Calu3 (cell line): ENCODE data around the gene CPSF4L. TPM values are rescaled to one million over a fixed set of nuclear protein-coding genes. Genes with fewer than 3 reads are reported as not detected.

Experiments
- BruUV-seq: library from RNA; stranded (reverse); fragments of 400-500 nt; replicated peaks from 2 replicates; lab custom pipeline; 2021; lab: Mats Ljungman, UMichigan
- CTCF ChIA-PET: fragments of 300-600 bp; sonication (Branson Sonifier 250); formaldehyde crosslinking; loops from one replicate; lab custom pipeline; 2022; ENCODE audit warnings: antibody characterized with exemption; lab: Charles Lee
- DNase-seq: peaks from one replicate; pipeline ENCODE4 v3.0.0; 2022
- H3K27ac Mint-ChIP-seq: one replicate; pipeline ENCODE4 v1.8.0; 2022; ENCODE audit warnings: mixed read lengths; ENCODE audit not compliant: unreplicated experiment
- H3K27me3 Mint-ChIP-seq: one replicate; pipeline ENCODE4 v1.8.0; 2022; ENCODE audit warnings: mixed read lengths; ENCODE audit not compliant: unreplicated experiment
- H3K36me3 Mint-ChIP-seq: one replicate; pipeline ENCODE4 v1.8.0; 2022; ENCODE audit warnings: mild to moderate bottlenecking, moderate library complexity, mixed read lengths; ENCODE audit not compliant: insufficient read depth, unreplicated experiment
- H3K4me1 Mint-ChIP-seq: one replicate; pipeline ENCODE4 v1.8.0; 2022; ENCODE audit warnings: mild to moderate bottlenecking, low read depth, mixed read lengths; ENCODE audit not compliant: unreplicated experiment
- H3K4me3 Mint-ChIP-seq: one replicate; pipeline ENCODE4 v1.8.0; 2022; ENCODE audit warnings: mild to moderate bottlenecking, low read depth, moderate library complexity, mixed read lengths; ENCODE audit not compliant: unreplicated experiment
- H3K9me3 Mint-ChIP-seq: one replicate; pipeline ENCODE4 v1.8.0; 2022; ENCODE audit warnings: low read depth, mixed read lengths; ENCODE audit not compliant: unreplicated experiment
- intact Hi-C: fragments of 100-400 bp; cut with micrococcal nuclease; formaldehyde crosslinking; loops from one replicate; pipeline ENCODE4 v1.10.0; 2022; ENCODE audit not compliant: unreplicated experiment
- total RNA-seq: library from RNA; stranded (reverse); gene quantifications from 2 replicates; pipeline ENCODE4 v1.2.3, GENCODE V29; 2022
- TF ChIP-seq, protein P1 (sequence below): fragments of 200-600 bp; IDR thresholded peaks from one replicate; pipeline ENCODE4 v1.8.0; 2022; ENCODE audit warnings: antibody characterized with exemption; ENCODE audit not compliant: unreplicated experiment

Gene CPSF4L
- total RNA-seq, 1 experiment from 2014 or later, result not detected

- Mint-ChIP-seq H3K36me3 (peaks cover 39% of the 10 kb centered on the region), H3K27me3 (no peaks in the 10 kb centered on the region), H3K4me1 (peaks cover 52% of the 10 kb centered on the region), H3K9me3 (no peaks in the 10 kb centered on the region), H3K4me3 (peak overlapping the region; percentile 97), H3K27ac (no peak overlapping the region)
- intact Hi-C loops, result no loop called here
- no peak for DNase-seq
- BruUV-seq, result no TSS peak
- CTCF ChIA-PET, result no interaction called here
- TF ChIP-seq, protein P1, sequence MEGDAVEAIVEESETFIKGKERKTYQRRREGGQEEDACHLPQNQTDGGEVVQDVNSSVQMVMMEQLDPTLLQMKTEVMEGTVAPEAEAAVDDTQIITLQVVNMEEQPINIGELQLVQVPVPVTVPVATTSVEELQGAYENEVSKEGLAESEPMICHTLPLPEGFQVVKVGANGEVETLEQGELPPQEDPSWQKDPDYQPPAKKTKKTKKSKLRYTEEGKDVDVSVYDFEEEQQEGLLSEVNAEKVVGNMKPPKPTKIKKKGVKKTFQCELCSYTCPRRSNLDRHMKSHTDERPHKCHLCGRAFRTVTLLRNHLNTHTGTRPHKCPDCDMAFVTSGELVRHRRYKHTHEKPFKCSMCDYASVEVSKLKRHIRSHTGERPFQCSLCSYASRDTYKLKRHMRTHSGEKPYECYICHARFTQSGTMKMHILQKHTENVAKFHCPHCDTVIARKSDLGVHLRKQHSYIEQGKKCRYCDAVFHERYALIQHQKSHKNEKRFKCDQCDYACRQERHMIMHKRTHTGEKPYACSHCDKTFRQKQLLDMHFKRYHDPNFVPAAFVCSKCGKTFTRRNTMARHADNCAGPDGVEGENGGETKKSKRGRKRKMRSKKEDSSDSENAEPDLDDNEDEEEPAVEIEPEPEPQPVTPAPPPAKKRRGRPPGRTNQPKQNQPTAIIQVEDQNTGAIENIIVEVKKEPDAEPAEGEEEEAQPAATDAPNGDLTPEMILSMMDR, result no peak
Measured at GRCh38 chr17:73230088-73230487, 31.6 kb downstream of the CPSF4L start.

- H3K27ac Mint-ChIP-seq, result peak overlapping the region; percentile 27
- peaks cover 39% of the 10 kb centered on the region for H3K36me3 Mint-ChIP-seq
- intact Hi-C loops, result no loop called here
- DNase-seq, result peak; percentile 43
- no peaks in the 10 kb centered on the region for H3K27me3 Mint-ChIP-seq
- TF ChIP-seq, protein P1, result no peak
- no TSS peak for BruUV-seq
- no peak overlapping the region for H3K4me3 Mint-ChIP-seq
- no peaks in the 10 kb centered on the region for H3K9me3 Mint-ChIP-seq
- peaks cover 59% of the 10 kb centered on the region for H3K4me1 Mint-ChIP-seq
- CTCF ChIA-PET, result interaction anchor here (0.9 to 1.4 kb wide), 3 partner anchors 135 to 143 kb away, joined by 3 to 6 read pairs (median 4); no protein-coding TSS in a partner anchor
Measured at GRCh38 chr17:73228748-73229236, 32.9 kb downstream of the CPSF4L start.

DNA sequence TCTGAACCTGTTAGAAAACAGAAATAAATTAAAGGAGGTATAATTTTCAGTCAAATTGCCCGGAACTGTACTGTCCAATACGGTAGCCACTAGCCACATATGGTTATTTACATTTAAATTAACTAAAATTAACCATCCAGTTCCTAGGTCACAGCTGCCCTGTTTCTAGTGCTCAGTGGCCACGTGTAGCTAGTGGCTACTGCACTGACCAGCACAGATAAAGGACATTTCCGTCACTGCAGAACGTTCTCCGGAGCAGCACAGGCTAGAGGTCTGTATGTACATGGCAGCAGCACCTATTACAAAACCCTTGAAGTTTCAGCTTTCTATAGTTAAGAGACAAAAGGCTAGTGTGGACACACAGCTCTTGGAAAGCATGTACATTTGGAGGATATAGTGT lies 33.7 kb downstream of the CPSF4L start:
- Mint-ChIP-seq H3K27ac (no peak overlapping the region), H3K4me3 (no peak overlapping the region), H3K36me3 (peaks cover 33% of the 10 kb centered on the region), H3K9me3 (no peaks in the 10 kb centered on the region), H3K4me1 (peaks cover 52% of the 10 kb centered on the region), H3K27me3 (no peaks in the 10 kb centered on the region)
- TF ChIP-seq, protein P1, result no peak
- DNase-seq, result no peak
- CTCF ChIA-PET, result interaction anchor here (1.2 to 1.4 kb wide), 2 partner anchors 142 to 143 kb away, joined by 4 to 6 read pairs; no protein-coding TSS in a partner anchor
- no TSS peak for BruUV-seq
- intact Hi-C loops, result no loop called here

DNA sequence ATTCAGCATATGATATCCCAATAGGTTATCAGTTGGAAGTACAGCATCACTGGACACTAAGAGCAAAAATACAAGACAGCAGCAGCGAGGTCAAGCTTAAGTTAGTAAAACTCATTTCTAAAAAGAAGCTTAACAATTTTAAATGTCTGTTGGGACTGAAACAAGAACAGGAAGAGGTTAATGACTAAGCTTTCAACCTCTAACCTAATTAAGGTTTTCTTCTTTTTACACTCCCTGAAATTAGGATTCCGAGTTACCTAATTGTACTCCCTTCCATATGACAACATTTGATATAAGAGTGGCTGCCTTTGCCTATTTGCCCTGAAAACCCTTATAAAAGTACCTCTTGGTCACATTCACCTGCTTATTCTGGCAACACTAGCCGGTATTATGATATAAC lies 34.3 kb downstream of the CPSF4L start:
- intact Hi-C loops, result no loop called here
- Mint-ChIP-seq H3K36me3 (peaks cover 27% of the 10 kb centered on the region), H3K4me3 (no peak overlapping the region), H3K27me3 (no peaks in the 10 kb centered on the region), H3K27ac (no peak overlapping the region), H3K9me3 (no peaks in the 10 kb centered on the region), H3K4me1 (peaks cover 51% of the 10 kb centered on the region)
- no TSS peak for BruUV-seq
- TF ChIP-seq, protein P1, result no peak
- CTCF ChIA-PET, result interaction anchor here (1.2 to 1.4 kb wide), 2 partner anchors 143 to 144 kb away, joined by 4 to 6 read pairs; no protein-coding TSS in a partner anchor
- no peak for DNase-seq
